GM18907 (cell line): ENCODE results near the gene STIMATE.

Source experiments
- ATAC-seq: cut with Tn5 transposase; IDR thresholded peaks from one replicate; pipeline ENCODE4 v1.9.1; 2021; ENCODE audit warnings: mild to moderate bottlenecking, moderate library complexity; ENCODE audit not compliant: unreplicated experiment

The STIMATE gene

GRCh38 chr3:52793702-52794611 is 103.4 kb downstream of the STIMATE start:
- no peak for ATAC-seq

GRCh38 chr3:52792961-52793695 is 104.2 kb downstream of the STIMATE start:
- ATAC-seq, result no peak

GRCh38 chr3:52792413-52792812 is 104.9 kb downstream of the STIMATE start:
- no peak for ATAC-seq

- no peak for ATAC-seq
These were observed 105.4 kb downstream of the STIMATE start for GRCh38 chr3:52791928-52792327.

GRCh38 chr3:52791366-52791765 is 106.0 kb downstream of the STIMATE start:
- ATAC-seq, result no peak

GRCh38 chr3:52790741-52791140 is 106.6 kb downstream of the STIMATE start:
- ATAC-seq, result no peak

- no peak for ATAC-seq
These were observed 107.0 kb downstream of the STIMATE start for GRCh38 chr3:52790337-52790736.

- no peak for ATAC-seq
These were observed 107.7 kb downstream of the STIMATE start for GRCh38 chr3:52789746-52790040.

GRCh38 chr3:52788890-52789745 is 108.2 kb downstream of the STIMATE start:
- ATAC-seq, result no peak

- no peak for ATAC-seq
These were observed 109.4 kb downstream of the STIMATE start for GRCh38 chr3:52787672-52788625.

GRCh38 chr3:52787246-52787645 is 110.1 kb downstream of the STIMATE start:
- ATAC-seq, result no peak
